ENCODE data around the gene ZNF341. TPM values are rescaled to one million over a fixed set of nuclear protein-coding genes. Genes with fewer than 3 reads are reported as not detected.

The ZNF341 gene
- total RNA-seq, 1 donor from 2014 or later = 2.3 TPM

- H3K27me3 ChIP-seq (ENCODE audit: control insufficient read depth, insufficient read depth, low read length) = no peaks in the 10 kb centered on the region
- H3K4me3 ChIP-seq (ENCODE audit: low read depth, low read length) = no peak overlapping the region
- H3K36me3 ChIP-seq (ENCODE audit: control insufficient read depth, insufficient read depth, low read length) = no peaks in the 10 kb centered on the region
- TF ChIP-seq CTCF (IDR thresholded peaks at IDR 0.05; ENCODE audit: insufficient read depth, low read length, poor library complexity, severe bottlenecking) = no peak
- no peak for DNase-seq (ENCODE audit: low read depth)
Measured at GRCh38 chr20:33716498-33716897, 15.3 kb upstream of the ZNF341 start.

- no peak for TF ChIP-seq CTCF (IDR thresholded peaks at IDR 0.05; ENCODE audit: insufficient read depth, low read length, poor library complexity, severe bottlenecking)
- no peaks in the 10 kb centered on the region for H3K36me3 ChIP-seq (ENCODE audit: control insufficient read depth, insufficient read depth, low read length)
- H3K4me3 ChIP-seq (ENCODE audit: low read depth, low read length) = peak overlapping the region; percentile 69
- no peak for DNase-seq (ENCODE audit: low read depth)
- H3K27me3 ChIP-seq (ENCODE audit: control insufficient read depth, insufficient read depth, low read length) = no peaks in the 10 kb centered on the region
Measured at GRCh38 chr20:33719277-33719988, 12.4 kb upstream of the ZNF341 start.

- DNase-seq (ENCODE audit: low read depth) = peak; percentile 92
- H3K27me3 ChIP-seq (ENCODE audit: control insufficient read depth, insufficient read depth, low read length) = no peaks in the 10 kb centered on the region
- H3K4me3 ChIP-seq (ENCODE audit: low read depth, low read length) = peak within 1 kb of the TSS; percentile 69
- no peaks in the 10 kb centered on the region for H3K36me3 ChIP-seq (ENCODE audit: control insufficient read depth, insufficient read depth, low read length)
- TF ChIP-seq CTCF (IDR thresholded peaks at IDR 0.05; ENCODE audit: insufficient read depth, low read length, poor library complexity, severe bottlenecking) = no peak
Measured at GRCh38 chr20:33719989-33720709, 11.6 kb upstream of the ZNF341 start, which contains the start of gene PXMP4. Gene PXMP4, minus strand, starts transcription at chr20:33720310. Its CDS starts 103 bp downstream, at chr20:33720207.

GRCh38 chr20:33721391-33722140, 10.2 kb upstream of the ZNF341 start:
- Histone ChIP-seq H3K27me3 (ENCODE audit: control insufficient read depth, insufficient read depth, low read length) (no peaks in the 10 kb centered on the region), H3K4me3 (ENCODE audit: low read depth, low read length) (no peak overlapping the region), H3K36me3 (ENCODE audit: control insufficient read depth, insufficient read depth, low read length) (no peaks in the 10 kb centered on the region)
- no peak for TF ChIP-seq CTCF (IDR thresholded peaks at IDR 0.05; ENCODE audit: insufficient read depth, low read length, poor library complexity, severe bottlenecking)
- no peak for DNase-seq (ENCODE audit: low read depth)

- Histone ChIP-seq H3K36me3 (ENCODE audit: control insufficient read depth, insufficient read depth, low read length) (no peaks in the 10 kb centered on the region), H3K27me3 (ENCODE audit: control insufficient read depth, insufficient read depth, low read length) (no peaks in the 10 kb centered on the region), H3K4me3 (ENCODE audit: low read depth, low read length) (no peak overlapping the region)
- DNase-seq (ENCODE audit: low read depth) = no peak
- no peak for TF ChIP-seq CTCF (IDR thresholded peaks at IDR 0.05; ENCODE audit: insufficient read depth, low read length, poor library complexity, severe bottlenecking)
Measured at GRCh38 chr20:33724439-33725094, 7.2 kb upstream of the ZNF341 start.
